ENCODE results near the gene RAD51D.

The RAD51D gene

GRCh38 chr17:35052241-35052610 is 67.4 kb downstream of the RAD51D start:
- H3K4me3 ChIP-seq (ENCODE audit: control insufficient read depth, low read depth, low read length): no peak overlapping the region
- TF ChIP-seq CTCF (IDR thresholded peaks at IDR 0.05; ENCODE audit: control insufficient read depth, insufficient read depth, low read depth, low read length, missing control alignments): no peak
- no peak for DNase-seq (ENCODE audit: low read depth)

GRCh38 chr17:35051579-35052240 is 68.0 kb downstream of the RAD51D start:
- no peak overlapping the region for H3K4me3 ChIP-seq (ENCODE audit: control insufficient read depth, low read depth, low read length)
- DNase-seq (ENCODE audit: low read depth): no peak
- no peak for TF ChIP-seq CTCF (IDR thresholded peaks at IDR 0.05; ENCODE audit: control insufficient read depth, insufficient read depth, low read depth, low read length, missing control alignments)

- no peak for DNase-seq (ENCODE audit: low read depth)
- no peak overlapping the region for H3K4me3 ChIP-seq (ENCODE audit: control insufficient read depth, low read depth, low read length)
- TF ChIP-seq CTCF (IDR thresholded peaks at IDR 0.05; ENCODE audit: control insufficient read depth, insufficient read depth, low read depth, low read length, missing control alignments): no peak
Measured at GRCh38 chr17:35051183-35051578, 68.5 kb downstream of the RAD51D start.

DNA sequence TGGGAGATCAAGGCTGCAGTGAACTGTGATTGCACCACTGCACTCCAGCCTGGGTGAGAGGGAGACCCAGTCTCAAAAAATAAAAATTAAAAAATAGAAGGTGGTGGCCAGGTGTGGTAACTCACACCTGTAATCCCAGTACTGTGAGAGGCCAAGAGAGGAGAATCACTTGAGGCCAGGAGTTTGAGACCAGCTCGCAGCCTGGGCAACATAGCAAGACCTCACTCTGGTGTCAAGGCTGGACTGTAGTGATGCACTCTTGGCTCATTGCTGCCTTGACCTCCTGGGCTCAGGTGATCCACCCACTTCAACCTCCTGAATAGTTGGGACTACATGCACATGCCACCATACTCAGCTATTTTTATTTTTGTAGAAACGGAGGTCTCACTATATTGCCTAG is 69.5 kb downstream of the RAD51D start:
- TF ChIP-seq CTCF (IDR thresholded peaks at IDR 0.05; ENCODE audit: control insufficient read depth, insufficient read depth, low read depth, low read length, missing control alignments): no peak
- no peak overlapping the region for H3K4me3 ChIP-seq (ENCODE audit: control insufficient read depth, low read depth, low read length)
- no peak for DNase-seq (ENCODE audit: low read depth)

GRCh38 chr17:35048685-35049379 is 70.8 kb downstream of the RAD51D start:
- TF ChIP-seq CTCF (IDR thresholded peaks at IDR 0.05; ENCODE audit: control insufficient read depth, insufficient read depth, low read depth, low read length, missing control alignments): no peak
- no peak for DNase-seq (ENCODE audit: low read depth)
- no peak overlapping the region for H3K4me3 ChIP-seq (ENCODE audit: control insufficient read depth, low read depth, low read length)

DNA sequence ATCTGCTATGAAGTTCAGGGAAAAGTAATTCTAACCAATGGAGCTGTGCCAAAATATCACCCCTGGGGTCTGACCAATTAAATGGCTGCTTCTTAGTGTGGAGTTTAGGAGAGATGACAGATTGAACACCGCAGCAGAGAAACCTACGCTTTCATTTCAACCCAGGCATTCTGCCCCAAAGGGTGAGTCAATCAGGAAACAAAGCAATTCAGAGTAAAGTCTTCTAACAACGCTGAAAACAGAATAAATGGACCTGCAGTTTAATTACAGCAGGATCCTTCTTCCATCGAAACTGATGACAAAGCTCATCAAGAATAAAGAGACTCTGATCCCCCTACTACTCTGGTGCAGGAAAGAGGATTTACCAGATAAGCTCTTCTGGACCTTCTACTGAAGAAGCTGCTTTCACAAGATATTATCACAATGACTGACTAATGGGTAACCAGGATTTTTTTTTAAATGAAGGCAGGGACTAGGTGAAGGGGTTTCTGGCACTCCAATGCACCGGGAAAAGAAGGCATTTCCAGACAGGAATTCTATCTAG is 72.8 kb downstream of the RAD51D start:
- no peak for TF ChIP-seq CTCF (IDR thresholded peaks at IDR 0.05; ENCODE audit: control insufficient read depth, insufficient read depth, low read depth, low read length, missing control alignments)
- no peak overlapping the region for H3K4me3 ChIP-seq (ENCODE audit: control insufficient read depth, low read depth, low read length)
- DNase-seq (ENCODE audit: low read depth): no peak
